ENCODE results near the gene GPR137B.
"Not testable (repeated sequence)": the region's sequence is repeated elsewhere in the genome, so short reads cannot be mapped to it uniquely, and the experiment has no call there.

GPR137B gene

DNA sequence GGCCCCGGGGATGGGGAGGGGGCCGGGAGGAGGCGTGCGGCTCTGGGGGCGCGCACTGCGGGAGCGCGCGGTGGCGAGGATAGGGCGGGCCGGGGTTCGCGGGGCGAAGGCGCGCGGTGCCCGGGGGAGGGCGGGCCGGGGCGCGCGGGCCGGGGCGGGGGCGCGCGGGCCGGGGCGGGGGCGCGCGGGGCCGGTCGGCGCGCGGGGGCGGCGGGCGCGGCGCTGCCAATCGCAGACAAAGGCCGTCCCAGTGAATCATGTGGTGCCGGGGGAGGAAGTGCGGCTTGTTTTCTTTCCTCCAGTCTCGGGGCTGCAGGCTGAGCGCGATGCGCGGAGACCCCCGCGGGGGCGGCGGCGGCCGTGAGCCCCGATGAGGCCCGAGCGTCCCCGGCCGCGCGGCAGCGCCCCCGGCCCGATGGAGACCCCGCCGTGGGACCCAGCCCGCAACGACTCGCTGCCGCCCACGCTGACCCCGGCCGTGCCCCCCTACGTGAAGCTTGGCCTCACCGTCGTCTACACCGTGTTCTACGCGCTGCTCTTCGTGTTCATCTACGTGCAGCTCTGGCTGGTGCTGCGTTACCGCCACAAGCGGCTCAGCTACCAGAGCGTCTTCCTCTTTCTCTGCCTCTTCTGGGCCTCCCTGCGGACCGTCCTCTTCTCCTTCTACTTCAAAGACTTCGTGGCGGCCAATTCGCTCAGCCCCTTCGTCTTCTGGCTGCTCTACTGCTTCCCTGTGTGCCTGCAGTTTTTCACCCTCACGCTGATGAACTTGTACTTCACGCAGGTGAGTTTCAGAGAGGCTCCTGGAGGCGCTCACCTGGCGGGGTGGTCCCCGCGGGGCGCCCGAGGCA, at the start of gene GPR137B:
TSS of gene GPR137B (plus strand) at position 287 of the 851 bp plus-strand sequence. CDS start at position 371, 84 bp downstream.
- DNase-seq: peak; percentile 48

- no peak for DNase-seq
Observed at GRCh38 chr1:236092899-236093298, 49.4 kb upstream of the GPR137B start.

DNA sequence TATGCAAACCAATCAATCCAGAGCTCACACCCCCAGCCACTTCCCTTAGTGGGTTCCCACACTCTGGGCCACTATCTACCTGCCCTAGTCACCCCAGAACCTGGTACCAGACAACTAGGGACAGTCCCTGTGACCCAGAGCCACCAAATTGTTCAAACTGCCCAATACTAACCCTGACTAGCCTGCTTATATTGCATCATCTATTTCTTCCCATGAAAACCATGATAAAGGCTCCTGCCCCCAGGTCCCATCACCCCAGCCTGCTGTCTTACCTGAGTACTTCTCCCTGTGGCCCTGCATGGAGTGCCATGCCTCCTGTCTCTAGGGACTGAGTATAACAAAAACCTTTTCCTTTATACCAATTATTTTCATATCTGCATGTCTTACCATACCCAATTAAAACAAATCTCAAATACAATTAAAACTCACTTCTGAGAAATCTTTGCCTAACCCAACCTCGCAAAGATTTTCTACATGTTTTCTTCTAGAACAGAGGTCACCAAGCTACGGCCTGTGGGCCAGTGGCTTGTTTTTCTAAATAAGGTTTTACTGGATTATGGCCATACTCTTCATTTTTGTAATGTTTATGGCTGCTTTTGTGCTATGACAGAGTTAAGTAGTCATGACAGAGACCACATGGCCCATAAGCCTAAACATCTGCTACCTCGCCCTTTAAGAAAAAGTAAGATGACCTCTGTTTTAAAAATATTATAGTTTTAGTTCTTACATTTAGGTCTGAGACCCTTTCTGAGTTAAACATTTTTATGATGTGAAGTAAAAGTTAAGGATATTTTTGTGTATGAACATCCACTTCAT, 46.4 kb upstream of the GPR137B start:
- no peak for DNase-seq

DNA sequence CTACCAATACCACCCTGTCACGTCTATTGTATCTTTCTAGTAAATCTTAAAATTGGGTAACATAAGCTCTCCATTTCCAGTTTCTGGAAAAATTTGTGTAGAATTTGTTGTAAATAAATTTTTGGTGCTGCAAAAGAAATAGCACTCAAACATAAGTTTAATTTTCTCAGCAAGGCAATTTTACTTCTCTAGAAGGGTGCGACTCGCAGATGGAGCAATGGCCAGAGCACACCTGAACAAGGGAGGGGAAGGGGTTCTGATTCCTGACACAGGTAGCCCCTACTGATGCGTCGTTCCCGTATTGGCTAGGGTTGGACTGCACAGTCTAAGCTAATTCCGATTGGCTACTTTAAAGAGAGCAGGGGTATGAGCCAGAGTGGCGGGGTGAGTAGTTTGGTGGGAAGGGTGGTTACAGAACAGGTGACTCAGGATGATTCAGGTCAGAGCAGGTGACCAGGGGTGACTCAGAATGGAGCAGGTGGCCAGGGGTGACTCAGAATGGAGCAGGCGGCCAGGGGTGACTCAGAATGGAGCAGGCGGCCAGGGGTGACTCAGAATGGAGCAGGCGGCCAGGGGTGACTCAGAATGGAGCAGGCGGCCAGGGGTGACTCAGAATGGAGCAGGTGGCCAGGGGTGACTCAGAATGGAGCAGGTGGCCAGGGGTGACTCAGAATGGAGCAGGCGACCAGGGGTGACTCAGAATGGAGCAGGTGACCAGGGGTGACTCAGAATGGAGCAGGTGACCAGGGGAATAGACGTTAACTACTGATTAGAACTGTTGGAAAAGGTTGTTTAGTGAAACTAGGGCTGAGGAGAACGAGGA, 45.5 kb upstream of the GPR137B start:
- DNase-seq: not testable (repeated sequence)

DNA sequence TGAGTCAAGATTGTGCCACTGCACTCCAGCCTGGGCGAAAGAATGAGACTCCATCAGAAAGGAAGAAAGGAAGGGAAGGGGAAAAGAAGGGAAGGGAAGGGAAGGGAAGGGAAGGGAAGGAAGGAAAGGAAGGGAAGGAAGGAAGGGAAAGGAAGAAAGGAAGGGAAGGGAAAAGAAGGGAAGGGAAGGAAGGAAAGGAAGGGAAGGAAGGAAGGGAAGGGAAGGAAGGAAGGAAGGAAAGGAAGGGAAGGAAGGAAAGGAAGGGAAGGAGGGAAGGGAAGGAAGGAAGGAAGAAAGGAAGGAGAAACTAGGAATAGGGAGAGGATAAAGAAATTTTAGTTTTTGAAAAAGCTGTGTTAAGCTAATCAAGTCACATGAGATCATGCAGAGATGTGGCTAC, 44.1 kb upstream of the GPR137B start:
- DNase-seq: no peak

- DNase-seq: no peak
Observed at GRCh38 chr1:236099355-236099974, 42.9 kb upstream of the GPR137B start.

GRCh38 chr1:236100799-236101198, 41.5 kb upstream of the GPR137B start:
- no peak for DNase-seq

DNA sequence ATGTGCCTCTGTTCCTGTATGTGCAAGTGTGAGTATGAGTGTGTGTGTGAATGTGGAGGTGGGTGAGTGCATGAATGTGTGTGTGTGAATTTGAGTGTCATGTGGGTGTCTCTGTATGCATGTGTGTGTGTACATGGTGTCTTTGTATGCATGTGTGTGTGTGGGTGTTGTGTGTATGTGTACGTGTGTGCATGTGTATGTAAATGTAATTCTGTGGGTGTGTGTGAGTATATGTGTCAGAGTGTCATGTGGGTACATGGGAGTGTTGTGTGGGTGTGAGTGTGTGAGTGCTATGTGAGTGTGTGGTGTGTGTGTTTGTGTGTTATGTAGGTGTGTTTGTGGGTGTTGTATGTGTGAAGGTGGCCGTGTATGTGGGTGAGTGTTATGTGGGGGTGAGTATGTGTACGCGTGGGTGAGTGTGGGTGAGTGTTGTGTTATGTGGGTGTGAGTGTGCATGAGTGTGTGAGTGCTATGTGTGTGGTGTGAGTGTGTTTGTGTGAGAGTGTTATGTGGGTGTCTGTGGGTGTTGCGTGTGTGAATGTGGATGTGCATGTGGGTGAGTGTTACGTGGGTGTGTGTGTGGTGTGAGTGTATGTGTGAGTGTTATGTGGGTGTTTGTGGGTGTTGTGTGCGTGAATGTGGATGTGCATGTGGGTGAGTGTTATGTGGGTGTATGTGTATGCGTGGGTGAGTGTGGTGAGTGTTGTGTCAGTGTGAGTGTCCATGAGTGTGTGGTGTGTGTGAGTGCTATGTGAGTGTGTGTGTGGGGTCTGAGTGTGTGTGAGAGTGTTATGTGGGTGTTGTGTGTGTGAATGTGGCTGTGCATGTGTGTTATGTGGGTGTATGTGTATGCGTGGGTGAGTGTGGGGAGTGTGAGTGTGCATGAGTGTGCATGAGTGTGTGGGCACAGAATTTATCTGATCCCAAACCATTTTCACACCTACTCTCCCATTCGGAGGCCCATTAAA, 40.8 kb upstream of the GPR137B start:
- DNase-seq: no peak

- DNase-seq: no peak
Observed at GRCh38 chr1:236102611-236103010, 39.7 kb upstream of the GPR137B start.

GRCh38 chr1:236103059-236103458, 39.3 kb upstream of the GPR137B start:
- no peak for DNase-seq

GRCh38 chr1:236103646-236104218, 38.6 kb upstream of the GPR137B start:
- no peak for DNase-seq

GRCh38 chr1:236107121-236107907, 35.0 kb upstream of the GPR137B start:
- DNase-seq: no peak

GRCh38 chr1:236108027-236108648, 34.2 kb upstream of the GPR137B start:
- DNase-seq: no peak

GRCh38 chr1:236110137-236110536, 32.2 kb upstream of the GPR137B start:
- DNase-seq: no peak

GRCh38 chr1:236111527-236112331, 30.6 kb upstream of the GPR137B start:
- no peak for DNase-seq

DNA sequence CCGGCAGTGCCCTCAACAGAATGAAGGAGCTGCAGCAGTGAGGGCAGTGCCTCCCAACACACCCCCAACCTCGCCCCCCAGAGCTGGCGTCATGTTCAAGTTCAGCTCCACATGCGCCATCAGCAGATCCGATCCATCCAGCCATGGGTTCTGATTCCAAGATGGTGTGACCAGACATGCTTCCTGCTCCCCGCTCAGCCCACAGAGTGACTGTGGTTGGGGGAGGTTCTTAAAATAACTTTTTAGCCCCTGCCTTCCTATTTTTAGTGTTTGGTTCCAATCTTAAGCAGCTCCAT, 30.1 kb upstream of the GPR137B start:
- no peak for DNase-seq

DNA sequence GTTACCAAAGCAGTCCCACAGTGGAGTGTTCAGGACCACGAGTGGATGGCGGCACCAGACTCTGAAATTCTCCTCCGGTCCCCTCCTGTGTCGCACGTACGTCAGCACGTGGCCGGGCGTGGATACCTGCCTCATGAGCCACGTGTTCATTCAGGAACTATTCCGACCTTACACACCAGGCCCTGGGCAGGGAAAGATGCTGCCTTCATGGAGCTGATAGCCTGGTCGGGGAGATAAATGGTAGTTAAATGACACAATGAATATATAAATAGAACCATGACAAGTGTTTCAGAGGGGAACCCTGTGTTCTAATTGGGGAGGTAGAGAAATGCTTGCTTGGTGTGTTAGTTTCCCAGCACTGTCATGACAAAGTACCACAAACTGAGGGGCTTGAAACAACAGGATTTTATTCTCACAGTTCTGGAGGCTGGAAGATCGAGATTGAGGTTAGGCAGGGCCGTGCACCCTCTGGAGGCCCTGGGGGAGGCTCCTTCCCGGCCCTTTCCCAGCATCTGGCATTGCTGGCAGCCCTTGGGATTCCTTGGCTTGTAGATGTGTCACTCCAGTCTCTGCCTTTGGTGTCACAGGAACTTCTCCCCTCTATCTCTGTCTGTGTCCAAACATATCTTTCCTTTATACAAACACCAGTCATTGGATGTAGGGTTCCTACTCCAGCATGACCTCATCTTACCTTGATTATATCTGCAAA, 28.9 kb upstream of the GPR137B start:
- no peak for DNase-seq

DNA sequence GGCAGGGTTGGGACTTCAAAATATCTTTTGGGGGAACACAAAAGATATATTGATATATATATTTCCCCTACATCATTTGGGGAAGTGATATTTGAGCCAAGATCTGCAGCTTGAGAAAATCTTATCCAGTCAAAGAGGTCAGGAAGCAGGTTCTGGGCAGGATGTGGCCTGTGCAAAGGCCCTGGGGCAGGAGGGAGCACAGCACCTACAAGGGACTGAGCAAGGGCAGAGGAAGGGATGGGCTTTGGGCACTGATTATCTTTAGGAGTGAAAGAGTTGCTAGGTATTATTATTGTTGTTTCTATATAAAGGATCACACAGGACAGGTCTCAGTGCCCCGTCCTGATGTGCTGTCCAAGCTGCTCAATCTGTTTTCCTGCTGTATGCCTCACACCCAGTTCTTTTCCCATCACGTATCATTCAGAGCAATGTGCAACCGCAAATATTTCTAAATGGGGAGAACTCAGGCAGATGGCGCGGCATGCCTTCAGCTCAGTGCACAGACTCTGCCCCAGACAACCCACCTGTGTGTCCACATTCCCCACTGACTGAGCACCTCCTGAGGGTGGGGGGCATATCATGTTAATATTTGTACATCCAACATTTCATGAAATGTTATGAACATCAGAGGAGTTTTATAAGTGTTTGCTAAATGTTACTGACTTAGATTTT, 28.1 kb upstream of the GPR137B start:
- DNase-seq: no peak
